HG03571 (cell line): ENCODE data around the gene NT5M.

Experiments
- ATAC-seq: cut with Tn5 transposase; IDR thresholded peaks from one replicate; pipeline ENCODE4 v1.9.1; 2021; ENCODE audit not compliant: unreplicated experiment

NT5M gene

GRCh38 chr17:17343160-17343735 is 40.1 kb downstream of the NT5M start:
- ATAC-seq: no peak

- no peak for ATAC-seq
Observed at GRCh38 chr17:17343896-17344506, 40.8 kb downstream of the NT5M start.

GRCh38 chr17:17344507-17345293 is 41.5 kb downstream of the NT5M start:
- ATAC-seq: no peak

GRCh38 chr17:17345294-17345597 is 42.1 kb downstream of the NT5M start:
- ATAC-seq: no peak

- ATAC-seq: no peak
Observed at GRCh38 chr17:17345686-17346427, 42.7 kb downstream of the NT5M start.

GRCh38 chr17:17346428-17347233 is 43.5 kb downstream of the NT5M start:
- ATAC-seq: no peak

- ATAC-seq: no peak
Observed at GRCh38 chr17:17347234-17347955, 44.2 kb downstream of the NT5M start.

GRCh38 chr17:17347956-17348871 is 45.0 kb downstream of the NT5M start:
- ATAC-seq: no peak

GRCh38 chr17:17348872-17349723 is 45.9 kb downstream of the NT5M start:
- ATAC-seq: no peak

- ATAC-seq: no peak
Observed at GRCh38 chr17:17349724-17350106, 46.5 kb downstream of the NT5M start.

- no peak for ATAC-seq
Observed at GRCh38 chr17:17350491-17351355, 47.5 kb downstream of the NT5M start.

- no peak for ATAC-seq
Observed at GRCh38 chr17:17351356-17351891, 48.3 kb downstream of the NT5M start.

GRCh38 chr17:17351901-17352781 is 49.0 kb downstream of the NT5M start:
- no peak for ATAC-seq

- no peak for ATAC-seq
Observed at GRCh38 chr17:17352836-17353624, 49.9 kb downstream of the NT5M start.
